SH-SY5Y (cell line): Measurements from ENCODE around the gene FOXP1.

Source experiments
- GATA2 ChIP-seq: IDR thresholded peaks from 2 replicates; pipeline ENCODE4 v1.6.1; 2011; ENCODE audit warnings: mild to moderate bottlenecking, low read depth, low read length
- GATA3 ChIP-seq: IDR thresholded peaks from 2 replicates; pipeline ENCODE4 v1.6.1; 2011; ENCODE audit warnings: low read depth, mild to moderate bottlenecking, low read length, moderate library complexity

DNA sequence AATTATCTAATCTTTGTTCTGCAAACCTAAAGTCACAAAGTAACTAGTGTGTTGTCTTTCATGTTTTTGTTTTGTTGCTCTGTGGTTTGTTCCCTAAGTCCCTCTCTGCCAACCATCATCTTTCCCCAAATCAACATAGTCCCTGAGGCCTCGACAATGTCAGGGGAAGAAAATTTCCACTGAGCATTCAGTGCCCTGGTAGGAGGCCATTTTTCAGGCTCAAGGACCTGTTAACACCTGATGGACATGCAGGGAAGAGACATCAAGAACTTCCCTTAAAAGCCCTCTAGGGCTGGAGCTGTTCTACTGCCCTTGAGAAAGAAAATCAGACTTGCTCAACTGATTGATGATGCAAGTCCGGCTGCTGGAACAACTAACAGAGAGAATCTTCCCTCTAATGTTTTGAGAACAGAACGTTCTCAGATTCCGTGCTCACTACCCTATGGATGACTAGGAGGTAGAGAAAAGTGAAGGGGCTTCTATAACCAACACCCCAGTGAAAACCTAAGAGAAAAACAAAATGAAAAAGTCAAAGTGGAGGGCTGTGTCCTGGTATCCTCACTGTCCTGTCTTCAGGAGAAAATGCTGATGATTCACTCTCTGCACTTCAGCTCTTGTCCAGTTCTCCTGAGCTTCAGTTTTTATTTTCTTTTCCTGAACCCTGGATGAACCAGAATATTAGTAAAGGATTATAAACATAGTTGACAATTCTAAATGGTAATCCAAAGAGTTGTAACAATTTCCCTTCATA is 373.1 kb downstream of the FOXP1 start:
- TF ChIP-seq GATA3 (no peak), GATA2 (no peak)
